Caco-2 (cell line): ENCODE data around the gene IL5RA. TPM values are rescaled to one million over a fixed set of nuclear protein-coding genes. Genes with fewer than 3 reads are reported as not detected.
A peak's percentile ranks its signal among the peaks of the same experiment; 100 is the strongest.

Source experiments
- BruUV-seq: library from RNA; stranded (reverse); fragments of 400-500 nt; replicated peaks from 2 replicates; lab custom pipeline; 2021; lab: Mats Ljungman, UMichigan
- CTCF ChIA-PET: fragments of 300-600 bp; sonication (Branson Sonifier 250); formaldehyde crosslinking; loops from one replicate; lab custom pipeline; 2022; ENCODE audit warnings: antibody characterized with exemption; lab: Charles Lee
- POLR2A ChIA-PET: fragments of 300-600 bp; sonication (Branson Sonifier 250); formaldehyde crosslinking; loops from one replicate; lab custom pipeline; 2022; ENCODE audit warnings: antibody characterized with exemption; lab: Charles Lee
- DNase-seq, 2 experiments: peaks; one replicate each; pipeline versions ENCODE4 v3.0.0 to v3.0.0-alpha.2; 2020 to 2022
- H3K27me3 ChIP-seq: replicated peaks from 2 replicates; pipeline ENCODE4 v1.6.0; 2011; ENCODE audit warnings: low read length; ENCODE audit not compliant: control insufficient read depth, insufficient read depth
- H3K36me3 ChIP-seq: 2 replicates; pipeline ENCODE4 v1.5.1; 2011; ENCODE audit warnings: low read length; ENCODE audit not compliant: control insufficient read depth, insufficient read depth
- H3K4me1 ChIP-seq: fragments of 250-450 bp; sonication (Bioruptor Pico); 2 replicates; pipeline ENCODE4 v1.5.1; 2020; ENCODE audit warnings: mild to moderate bottlenecking
- H3K4me3 ChIP-seq: 2 replicates; pipeline ENCODE4 v1.5.1; 2011; ENCODE audit warnings: low read depth, mild to moderate bottlenecking, control low read depth, low read length
- H3K9me3 ChIP-seq: fragments of 250-450 bp; sonication (Bioruptor Pico); 2 replicates; pipeline ENCODE4 v1.5.1; 2020; ENCODE audit warnings: mild to moderate bottlenecking, moderate library complexity
- H3K27ac Mint-ChIP-seq: one replicate; pipeline ENCODE4 v1.8.0; 2022; ENCODE audit warnings: mixed read lengths; ENCODE audit not compliant: unreplicated experiment
- H3K27me3 Mint-ChIP-seq: one replicate; pipeline ENCODE4 v1.8.0; 2022; ENCODE audit warnings: mixed read lengths; ENCODE audit not compliant: insufficient read depth, unreplicated experiment
- H3K36me3 Mint-ChIP-seq: one replicate; pipeline ENCODE4 v1.8.0; 2022; ENCODE audit warnings: mild to moderate bottlenecking, mixed read lengths; ENCODE audit not compliant: insufficient read depth, unreplicated experiment
- H3K4me1 Mint-ChIP-seq: one replicate; pipeline ENCODE4 v1.8.0; 2022; ENCODE audit warnings: low read depth, mixed read lengths; ENCODE audit not compliant: unreplicated experiment
- H3K4me3 Mint-ChIP-seq: one replicate; pipeline ENCODE4 v1.8.0; 2022; ENCODE audit warnings: mild to moderate bottlenecking, moderate library complexity, mixed read lengths; ENCODE audit not compliant: unreplicated experiment
- H3K9me3 Mint-ChIP-seq: one replicate; pipeline ENCODE4 v1.8.0; 2022; ENCODE audit warnings: mixed read lengths; ENCODE audit not compliant: unreplicated experiment
- intact Hi-C: fragments of 100-400 bp; cut with micrococcal nuclease; formaldehyde crosslinking; loops from one replicate; pipeline ENCODE4 v1.10.0; 2022; ENCODE audit not compliant: unreplicated experiment
- total RNA-seq: library from RNA; stranded (reverse); gene quantifications from 2 replicates; pipeline ENCODE4 v1.2.3, GENCODE V29; 2022
- TF ChIP-seq, protein P1 (sequence below), 2 experiments: fragments of 200-600 bp in 1 of 2; IDR thresholded peaks; 1 replicate in 1 of 2; 2 replicates in 1 of 2; pipeline versions ENCODE4 v1.5.1 to v1.8.0; 2011 to 2022; ENCODE audit warnings: antibody characterized with exemption in 1 of 2, control low read depth in 1 of 2, inconsistent platforms in 1 of 2, low read depth in 1 of 2, low read length in 1 of 2, mild to moderate bottlenecking in 1 of 2, moderate library complexity in 1 of 2; ENCODE audit not compliant: insufficient read depth in 1 of 2, severe bottlenecking in 1 of 2, unreplicated experiment in 1 of 2

The IL5RA gene
- total RNA-seq, 1 experiment from 2014 or later: 0.23 TPM

DNA sequence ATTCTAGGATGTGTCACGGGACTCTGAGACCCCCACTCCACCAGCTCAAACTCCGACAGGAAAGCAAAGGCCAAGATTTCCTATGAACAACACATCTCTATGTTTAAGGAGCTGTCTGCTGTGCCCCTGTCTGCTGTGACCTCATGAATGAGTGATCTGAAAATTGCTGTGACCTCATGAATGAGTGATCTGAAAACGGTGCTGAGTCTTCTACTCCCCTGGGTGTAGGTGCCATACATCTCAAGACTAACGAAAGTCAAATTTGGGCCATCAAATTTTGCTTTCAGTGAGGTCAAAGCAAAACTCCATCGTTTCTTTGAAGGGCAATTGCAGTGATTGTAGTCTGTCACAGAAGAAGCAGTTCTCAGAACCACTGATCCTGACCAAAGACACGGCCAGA lies 24.4 kb downstream of the IL5RA start:
- no TSS peak for BruUV-seq
- POLR2A ChIA-PET: no interaction called here

DNA sequence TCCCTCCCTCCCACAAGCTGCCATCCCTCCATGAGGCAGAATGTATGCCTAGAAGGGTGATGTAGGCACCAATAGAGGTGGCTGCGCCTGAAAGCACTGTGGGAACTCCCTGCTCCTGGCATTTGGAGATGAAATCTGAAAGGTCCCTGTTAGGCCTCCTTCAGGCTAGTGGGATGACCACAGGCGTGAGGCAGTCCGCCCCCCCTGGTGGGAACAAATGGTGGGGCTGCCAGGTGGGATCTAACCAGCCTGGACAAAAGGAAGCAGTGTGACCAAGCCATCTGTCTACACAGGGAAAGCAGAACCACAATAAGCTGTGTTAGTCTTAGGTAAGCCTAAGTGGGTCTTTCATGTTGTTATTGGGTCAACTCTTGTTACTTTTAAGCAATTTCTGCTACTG lies 25.3 kb downstream of the IL5RA start:
- no peaks in the 10 kb centered on the region for H3K27me3 ChIP-seq
- Mint-ChIP-seq H3K27me3 (no peaks in the 10 kb centered on the region), H3K4me1 (peaks cover 7% of the 10 kb centered on the region), H3K36me3 (no peaks in the 10 kb centered on the region), H3K27ac (no peak overlapping the region), H3K9me3 (no peaks in the 10 kb centered on the region), H3K4me3 (no peak overlapping the region)
- H3K4me3 ChIP-seq: no peak overlapping the region
- H3K36me3 ChIP-seq: no peaks in the 10 kb centered on the region
- no TSS peak for BruUV-seq
- peak in 1 of 2 experiments; percentile 7 for DNase-seq
- peaks cover 17% of the 10 kb centered on the region; the same call in 1 of the 2 replicates for H3K4me1 ChIP-seq
- TF ChIP-seq, protein P1, sequence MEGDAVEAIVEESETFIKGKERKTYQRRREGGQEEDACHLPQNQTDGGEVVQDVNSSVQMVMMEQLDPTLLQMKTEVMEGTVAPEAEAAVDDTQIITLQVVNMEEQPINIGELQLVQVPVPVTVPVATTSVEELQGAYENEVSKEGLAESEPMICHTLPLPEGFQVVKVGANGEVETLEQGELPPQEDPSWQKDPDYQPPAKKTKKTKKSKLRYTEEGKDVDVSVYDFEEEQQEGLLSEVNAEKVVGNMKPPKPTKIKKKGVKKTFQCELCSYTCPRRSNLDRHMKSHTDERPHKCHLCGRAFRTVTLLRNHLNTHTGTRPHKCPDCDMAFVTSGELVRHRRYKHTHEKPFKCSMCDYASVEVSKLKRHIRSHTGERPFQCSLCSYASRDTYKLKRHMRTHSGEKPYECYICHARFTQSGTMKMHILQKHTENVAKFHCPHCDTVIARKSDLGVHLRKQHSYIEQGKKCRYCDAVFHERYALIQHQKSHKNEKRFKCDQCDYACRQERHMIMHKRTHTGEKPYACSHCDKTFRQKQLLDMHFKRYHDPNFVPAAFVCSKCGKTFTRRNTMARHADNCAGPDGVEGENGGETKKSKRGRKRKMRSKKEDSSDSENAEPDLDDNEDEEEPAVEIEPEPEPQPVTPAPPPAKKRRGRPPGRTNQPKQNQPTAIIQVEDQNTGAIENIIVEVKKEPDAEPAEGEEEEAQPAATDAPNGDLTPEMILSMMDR (IDR thresholded peaks at IDR 0.05; ENCODE audit: insufficient read depth in 1 of 2, low read depth in 1 of 2, low read length in 1 of 2, severe bottlenecking in 1 of 2, unreplicated experiment in 1 of 2): no peak
- intact Hi-C loops: no loop called here
- POLR2A ChIA-PET: no interaction called here
- no peaks in the 10 kb centered on the region for H3K9me3 ChIP-seq
- CTCF ChIA-PET: no interaction called here

More for the DNA sequence above, 24.4 kb downstream of the IL5RA start:
- Histone ChIP-seq H3K9me3 (no peaks in the 10 kb centered on the region), H3K4me1 (peaks cover 17% of the 10 kb centered on the region; the same call in 1 of the 2 replicates), H3K4me3 (no peak overlapping the region), H3K27me3 (no peaks in the 10 kb centered on the region), H3K36me3 (no peaks in the 10 kb centered on the region)
- TF ChIP-seq, protein P1 (IDR thresholded peaks at IDR 0.05; ENCODE audit: insufficient read depth in 1 of 2, low read depth in 1 of 2, low read length in 1 of 2, severe bottlenecking in 1 of 2, unreplicated experiment in 1 of 2): no peak
- no peaks in the 10 kb centered on the region for H3K9me3 Mint-ChIP-seq
- H3K36me3 Mint-ChIP-seq: no peaks in the 10 kb centered on the region
- intact Hi-C loops: no loop called here
- no peak for DNase-seq
- H3K4me1 Mint-ChIP-seq: peaks cover 7% of the 10 kb centered on the region
- no peaks in the 10 kb centered on the region for H3K27me3 Mint-ChIP-seq
- CTCF ChIA-PET: no interaction called here
- H3K4me3 Mint-ChIP-seq: no peak overlapping the region
- H3K27ac Mint-ChIP-seq: no peak overlapping the region

DNA sequence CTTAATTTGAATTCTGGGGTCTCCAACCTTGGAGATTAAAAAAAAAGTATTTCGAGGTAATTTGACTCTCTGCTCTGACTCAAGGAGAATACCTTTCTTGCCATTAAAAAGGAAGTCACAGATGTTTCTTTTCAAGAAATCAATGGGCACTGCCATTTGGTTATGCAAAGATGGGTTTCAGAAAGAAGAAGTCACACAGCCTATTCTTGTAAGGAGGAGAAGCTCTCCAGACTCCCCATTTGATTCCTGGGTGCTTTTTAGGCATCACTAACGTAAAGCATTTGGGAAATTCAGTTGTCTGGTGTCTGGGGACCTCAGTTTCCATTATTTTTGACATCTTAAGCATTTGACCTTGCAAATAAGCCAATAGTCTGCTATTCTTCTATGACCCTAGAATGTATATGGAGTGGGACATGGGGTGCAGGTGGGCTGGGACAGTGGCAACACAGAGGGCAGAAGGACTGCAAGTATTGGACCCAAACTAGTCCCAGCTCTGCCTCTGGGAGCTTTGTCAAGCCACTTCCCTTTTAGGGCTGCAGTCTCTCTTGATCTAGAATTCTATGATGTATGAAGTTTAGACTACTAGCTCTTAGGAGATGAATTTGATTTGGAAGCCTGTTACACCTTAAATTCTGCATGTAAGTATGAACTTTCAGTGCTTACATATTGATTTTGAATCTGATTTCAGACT lies 27.8 kb downstream of the IL5RA start:
- BruUV-seq: no TSS peak
- TF ChIP-seq, protein P1 (IDR thresholded peaks at IDR 0.05; ENCODE audit: insufficient read depth in 1 of 2, low read depth in 1 of 2, low read length in 1 of 2, severe bottlenecking in 1 of 2, unreplicated experiment in 1 of 2): no peak

More for the DNA sequence above, 27.8 kb downstream of the IL5RA start:
- intact Hi-C loops: no loop called here
- Histone ChIP-seq H3K36me3 (no peaks in the 10 kb centered on the region), H3K9me3 (no peaks in the 10 kb centered on the region), H3K4me3 (no peak overlapping the region), H3K27me3 (no peaks in the 10 kb centered on the region), H3K4me1 (peaks cover 17% of the 10 kb centered on the region; the same call in 1 of the 2 replicates)
- ChIA-PET POLR2A (no interaction called here), CTCF (no interaction called here)
- Mint-ChIP-seq H3K4me1 (peaks cover 7% of the 10 kb centered on the region), H3K36me3 (no peaks in the 10 kb centered on the region), H3K27me3 (no peaks in the 10 kb centered on the region), H3K9me3 (no peaks in the 10 kb centered on the region), H3K27ac (no peak overlapping the region), H3K4me3 (no peak overlapping the region)
- no peak for DNase-seq
